ENCODE results near the gene MYO5A. TPM values are rescaled to one million over a fixed set of nuclear protein-coding genes. Genes with fewer than 3 reads are reported as not detected.
A peak's percentile ranks its signal among the peaks of the same experiment; 100 is the strongest.

MYO5A gene
- total RNA-seq, 3 donors from 2014 or later = 4.1 to 26.7 (median 12.6) TPM

DNA sequence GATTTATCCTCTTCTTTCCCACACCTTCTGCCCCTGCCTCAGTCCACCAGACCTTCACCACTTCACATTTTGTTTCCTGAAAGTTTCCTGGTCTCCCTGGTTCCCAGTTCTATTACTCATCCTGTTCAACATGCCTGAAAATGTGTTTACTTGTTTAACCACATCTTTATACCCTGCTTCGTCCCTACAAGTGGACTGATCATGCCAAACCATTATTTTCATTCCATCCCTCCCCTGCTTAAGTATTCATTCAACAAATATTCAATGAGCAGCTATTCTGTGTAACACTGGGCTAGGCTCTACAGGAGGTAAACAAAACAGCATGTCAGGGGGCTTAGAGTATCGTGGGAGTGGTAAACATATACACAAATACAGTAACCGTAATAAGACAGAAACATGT, 5.5 kb downstream of the MYO5A start:
- intact Hi-C loops (cut with DNase I, micrococcal nuclease) = no loop called here
- Histone ChIP-seq H3K4me3 (no peak overlapping the region), H3K36me3 (ENCODE audit: low read depth) (no peaks in the 10 kb centered on the region), H3K4me1 (ENCODE audit: low read depth) (no peaks in the 10 kb centered on the region), H3K9me3 (no peaks in the 10 kb centered on the region)
- ATAC-seq (peak; percentile 23), DNase-seq (no peak)
- TF ChIP-seq, protein P1, sequence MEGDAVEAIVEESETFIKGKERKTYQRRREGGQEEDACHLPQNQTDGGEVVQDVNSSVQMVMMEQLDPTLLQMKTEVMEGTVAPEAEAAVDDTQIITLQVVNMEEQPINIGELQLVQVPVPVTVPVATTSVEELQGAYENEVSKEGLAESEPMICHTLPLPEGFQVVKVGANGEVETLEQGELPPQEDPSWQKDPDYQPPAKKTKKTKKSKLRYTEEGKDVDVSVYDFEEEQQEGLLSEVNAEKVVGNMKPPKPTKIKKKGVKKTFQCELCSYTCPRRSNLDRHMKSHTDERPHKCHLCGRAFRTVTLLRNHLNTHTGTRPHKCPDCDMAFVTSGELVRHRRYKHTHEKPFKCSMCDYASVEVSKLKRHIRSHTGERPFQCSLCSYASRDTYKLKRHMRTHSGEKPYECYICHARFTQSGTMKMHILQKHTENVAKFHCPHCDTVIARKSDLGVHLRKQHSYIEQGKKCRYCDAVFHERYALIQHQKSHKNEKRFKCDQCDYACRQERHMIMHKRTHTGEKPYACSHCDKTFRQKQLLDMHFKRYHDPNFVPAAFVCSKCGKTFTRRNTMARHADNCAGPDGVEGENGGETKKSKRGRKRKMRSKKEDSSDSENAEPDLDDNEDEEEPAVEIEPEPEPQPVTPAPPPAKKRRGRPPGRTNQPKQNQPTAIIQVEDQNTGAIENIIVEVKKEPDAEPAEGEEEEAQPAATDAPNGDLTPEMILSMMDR (IDR thresholded peaks at IDR 0.05) = no peak

DNA sequence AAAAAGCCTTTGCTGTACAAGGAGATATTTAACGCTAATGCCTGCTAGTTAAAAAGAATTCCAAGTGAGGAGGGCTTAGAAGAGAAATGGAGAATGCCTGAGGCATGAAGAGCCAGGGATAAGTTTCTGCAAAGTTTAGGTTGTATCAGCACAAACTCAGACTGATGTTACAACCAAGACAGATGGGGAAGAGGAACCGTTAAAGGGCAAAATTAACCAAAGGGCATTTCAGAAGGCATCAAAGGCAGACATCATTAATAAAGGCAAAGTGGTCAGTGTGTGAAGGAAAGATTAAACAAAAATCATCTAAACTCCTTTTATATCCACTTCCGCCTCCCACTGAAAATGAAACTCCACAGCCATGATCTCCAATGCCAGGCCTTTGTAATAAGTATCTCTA, 7.0 kb downstream of the MYO5A start:
- ATAC-seq = no peak

DNA sequence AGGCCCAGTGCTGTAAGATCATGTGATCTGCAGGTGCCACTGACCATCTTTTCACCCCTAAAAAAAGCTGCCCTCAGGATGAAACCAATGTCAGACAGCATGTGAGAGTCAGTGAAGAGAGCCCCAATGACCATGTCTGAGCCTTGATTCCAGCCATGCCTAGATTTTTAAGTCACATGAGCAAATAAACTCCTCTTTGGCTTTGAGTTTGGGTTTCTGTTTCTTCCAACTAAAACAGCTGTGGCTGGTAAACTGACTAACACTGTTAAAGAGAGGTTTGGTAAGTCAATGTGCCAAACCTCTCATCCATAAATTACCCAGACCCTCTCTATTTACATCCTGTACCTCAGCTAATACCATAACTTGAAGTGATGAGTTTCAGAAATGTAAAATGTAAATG, 8.3 kb downstream of the MYO5A start:
- DNase-seq (no peak), ATAC-seq (no peak)
- Histone ChIP-seq H3K36me3 (ENCODE audit: low read depth) (no peaks in the 10 kb centered on the region), H3K4me3 (no peak overlapping the region), H3K9me3 (no peaks in the 10 kb centered on the region), H3K4me1 (ENCODE audit: low read depth) (no peaks in the 10 kb centered on the region)
- intact Hi-C loops (cut with DNase I, micrococcal nuclease) = no loop called here
- TF ChIP-seq, protein P1 (IDR thresholded peaks at IDR 0.05) = no peak

More for the DNA sequence above, 7.0 kb downstream of the MYO5A start:
- no peak overlapping the region for H3K4me3 ChIP-seq
- H3K9me3 ChIP-seq = no peaks in the 10 kb centered on the region
- DNase-seq = no peak
- H3K4me1 ChIP-seq (ENCODE audit: low read depth) = no peaks in the 10 kb centered on the region
- intact Hi-C loops (cut with DNase I, micrococcal nuclease) = no loop called here
- no peaks in the 10 kb centered on the region for H3K36me3 ChIP-seq (ENCODE audit: low read depth)
- TF ChIP-seq, protein P1 (IDR thresholded peaks at IDR 0.05) = no peak

DNA sequence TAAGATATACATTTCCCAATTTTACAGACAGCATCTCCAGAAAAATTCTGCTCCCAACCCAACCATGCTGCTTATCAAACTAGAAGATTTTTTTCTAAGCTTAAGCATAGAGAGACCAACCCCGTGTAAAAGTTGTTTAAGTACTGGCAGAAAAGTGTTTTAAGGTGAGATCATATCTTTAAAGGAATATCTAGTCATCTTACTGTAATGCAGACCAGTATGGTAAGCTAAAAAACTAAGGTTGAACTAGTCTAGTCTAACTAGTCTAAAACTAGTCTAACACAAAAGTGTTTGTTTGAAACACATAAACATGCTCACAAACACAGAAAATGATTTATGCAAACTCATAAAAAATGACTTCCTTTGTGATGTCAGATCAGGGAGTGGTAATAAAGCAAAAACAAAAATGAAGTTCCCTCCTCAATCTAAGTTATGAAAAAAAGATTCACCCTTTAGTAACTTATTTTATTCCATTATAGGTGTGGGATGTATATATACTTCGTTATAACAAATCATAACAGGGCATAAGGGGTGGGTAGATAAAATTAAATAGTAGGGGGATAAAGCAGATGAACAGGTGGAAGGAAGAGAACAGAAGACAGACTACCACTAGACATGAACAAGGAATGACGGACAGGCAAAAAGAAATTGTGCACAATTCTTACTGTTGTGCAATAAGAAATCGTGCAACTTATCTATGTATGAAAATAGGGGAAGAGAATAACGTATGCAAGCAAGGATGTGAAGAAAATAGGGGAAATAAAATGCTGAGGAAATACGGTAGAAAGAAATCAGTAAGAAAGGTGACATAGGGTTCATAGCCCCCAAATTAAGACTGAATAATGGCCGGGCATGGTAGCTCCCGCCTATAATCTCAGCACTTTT, 10.0 kb downstream of the MYO5A start:
- no peaks in the 10 kb centered on the region for H3K9me3 ChIP-seq
- no peaks in the 10 kb centered on the region for H3K4me1 ChIP-seq (ENCODE audit: low read depth)
- no peak for DNase-seq
- TF ChIP-seq, protein P1 (IDR thresholded peaks at IDR 0.05) = no peak
- H3K36me3 ChIP-seq (ENCODE audit: low read depth) = no peaks in the 10 kb centered on the region
- intact Hi-C loops (cut with DNase I, micrococcal nuclease) = no loop called here
- no peak overlapping the region for H3K4me3 ChIP-seq
- ATAC-seq = no peak

DNA sequence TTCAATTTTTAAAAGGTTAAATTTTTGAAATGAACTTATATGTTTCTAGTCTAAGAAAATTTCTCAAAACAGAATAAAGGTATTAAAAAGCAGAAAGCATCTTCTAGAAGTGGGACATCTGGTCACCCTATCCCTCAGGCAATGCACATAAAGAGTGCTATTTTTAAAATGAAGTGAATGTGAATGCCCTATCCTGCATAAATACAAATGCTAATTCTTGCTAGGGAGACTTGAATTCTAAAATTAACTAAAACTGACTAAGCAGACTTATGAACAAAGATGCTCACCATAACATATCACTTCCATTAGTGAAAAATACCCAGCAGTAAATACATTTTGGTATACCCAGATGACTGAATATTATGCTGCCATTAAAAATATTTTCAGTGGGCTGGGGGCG, 11.7 kb downstream of the MYO5A start:
- Histone ChIP-seq H3K9me3 (no peaks in the 10 kb centered on the region), H3K4me3 (no peak overlapping the region), H3K4me1 (ENCODE audit: low read depth) (no peaks in the 10 kb centered on the region), H3K36me3 (ENCODE audit: low read depth) (no peaks in the 10 kb centered on the region)
- intact Hi-C loops (cut with DNase I, micrococcal nuclease) = no loop called here
- TF ChIP-seq, protein P1 (IDR thresholded peaks at IDR 0.05) = no peak
- ATAC-seq (no peak), DNase-seq (no peak)

Data from mucosa of descending colon (tissue), 3 donors.